HepG2 (cell line): ENCODE results near the gene ABCG8. TPM values are rescaled to one million over a fixed set of nuclear protein-coding genes. Genes with fewer than 3 reads are reported as not detected.

ENCODE experiments used
- CERS6 ChIP-seq: sonication (generic); formaldehyde crosslinking; IDR thresholded peaks from 2 replicates; pipeline ENCODE4 v1.5.0; 2020; ENCODE audit warnings: missing genetic modification reagents
- GRHL1 ChIP-seq: sonication (generic); formaldehyde crosslinking; conservative IDR thresholded peaks from 2 replicates; pipeline ENCODE4 v1.8.0; 2022; ENCODE audit warnings: missing genetic modification reagents
- HNRNPL ChIP-seq: fragments of 200-400 bp; formaldehyde crosslinking; IDR thresholded peaks from 2 replicates; pipeline ENCODE4 v1.6.1; 2017; ENCODE audit warnings: mild to moderate bottlenecking, low read depth, low read length
- RORA ChIP-seq: sonication (generic); formaldehyde crosslinking; IDR thresholded peaks from 2 replicates; pipeline ENCODE4 v1.5.0; 2020; ENCODE audit warnings: mild to moderate bottlenecking, missing genetic modification reagents, moderate library complexity
- SNAI1 ChIP-seq: sonication (generic); formaldehyde crosslinking; IDR thresholded peaks from 2 replicates; pipeline ENCODE4 v1.5.0; 2020; ENCODE audit warnings: mild to moderate bottlenecking, missing genetic modification reagents, borderline replicate concordance
- ZBTB37 ChIP-seq: sonication (generic); formaldehyde crosslinking; IDR thresholded peaks from 2 replicates; pipeline ENCODE4 v1.4.0; 2020; ENCODE audit warnings: mild to moderate bottlenecking, missing genetic modification reagents
- ZBTB40 ChIP-seq, 2 experiments: fragments of 450-650 bp in 1 of 2; sonication (generic) in 1 of 2; formaldehyde crosslinking in 1 of 2; IDR thresholded peaks; 2 replicates each; pipeline versions ENCODE4 v1.6.1 to v1.8.0; 2016 to 2022; ENCODE audit warnings: antibody characterized with exemption in 1 of 2, mild to moderate bottlenecking in 1 of 2, missing genetic modification reagents in 1 of 2
- ZNF556 ChIP-seq: sonication (generic); formaldehyde crosslinking; IDR thresholded peaks from 2 replicates; pipeline ENCODE4 v1.4.0; 2020; ENCODE audit warnings: mild to moderate bottlenecking, missing genetic modification reagents, borderline replicate concordance
- polyA plus RNA-seq, 8 experiments: library from polyadenylated mRNA; depleted of rRNA in 3 of 8; stranded (reverse) in 7 of 8; unstranded in 1 of 8; fragments of >200 nt; fragmentation: Illumina TruSeq in 4 of 8; extraction: Trizol in 4 of 8; gene quantifications; 2 replicates each; pipeline versions ENCODE4 v1.2.1 to v1.2.3, GENCODE V29; 2011 to 2016; ENCODE audit warnings: low read depth in 4 of 8, missing spikeins in 1 of 8, mixed read lengths in 1 of 8; ENCODE audit not compliant: insufficient read depth in 1 of 8
- total RNA-seq, 5 experiments: library from RNA; depleted of rRNA; stranded (reverse); fragments of >200 nt; fragmentation: Illumina TruSeq; extraction: Trizol; gene quantifications; 2 replicates each; pipeline ENCODE4 v1.2.3, GENCODE V29; 2016; ENCODE audit warnings: low read depth in 1 of 5
- TF ChIP-seq, protein P1 (sequence below): sonication (generic); formaldehyde crosslinking; IDR thresholded peaks from 2 replicates; pipeline ENCODE4 v1.4.0; 2020; ENCODE audit warnings: missing genetic modification reagents, mild to moderate bottlenecking, borderline replicate concordance

ABCG8 gene
- total and polyA plus RNA-seq, 2 of the 13 experiments (the other 11 are each of a cell fraction or from before 2014, with no cell fraction given): 8.1 to 8.8 TPM

- TF ChIP-seq HNRNPL (no peak), RORA (CRISPR knock-in tag) (no peak), ZNF556 (CRISPR knock-in tag) (peak; percentile 26; the same call in 1 of the 2 replicates), CERS6 (CRISPR knock-in tag) (no peak), ZBTB37 (peak; percentile 59; the same call in 1 of the 2 replicates), GRHL1 (CRISPR knock-in tag) (no peak), ZBTB40 (IDR thresholded peaks at IDR 0.05) (no peak), ZBTB40 (CRISPR knock-in tag; IDR thresholded peaks at IDR 0.05) (0 out of 2 replicates have a peak, but pooled peaks have one; percentile 21), SNAI1 (CRISPR knock-in tag) (no peak)
- TF ChIP-seq, protein P1, sequence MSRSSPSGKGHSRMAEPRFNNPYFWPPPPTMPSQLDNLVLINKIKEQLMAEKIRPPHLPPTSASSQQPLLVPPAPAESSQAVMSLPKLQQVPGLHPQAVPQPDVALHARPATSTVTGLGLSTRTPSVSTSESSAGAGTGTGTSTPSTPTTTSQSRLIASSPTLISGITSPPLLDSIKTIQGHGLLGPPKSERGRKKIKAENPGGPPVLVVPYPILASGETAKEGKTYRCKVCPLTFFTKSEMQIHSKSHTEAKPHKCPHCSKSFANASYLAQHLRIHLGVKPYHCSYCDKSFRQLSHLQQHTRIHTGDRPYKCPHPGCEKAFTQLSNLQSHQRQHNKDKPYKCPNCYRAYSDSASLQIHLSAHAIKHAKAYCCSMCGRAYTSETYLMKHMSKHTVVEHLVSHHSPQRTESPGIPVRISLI (CRISPR knock-in tag): peak; percentile 89
These were observed 3.4 kb downstream of the ABCG8 start (continued) for GRCh38 chr2:43841949-43842865.
